PC-9 (cell line): Measurements from ENCODE around the gene AFF4. TPM values are rescaled to one million over a fixed set of nuclear protein-coding genes. Genes with fewer than 3 reads are reported as not detected.

Source experiments
- BruUV-seq: library from RNA; stranded (reverse); fragments of 400-500 nt; replicated peaks from 2 replicates; lab custom pipeline; 2021; lab: Mats Ljungman, UMichigan
- CTCF ChIA-PET: fragments of 300-600 bp; sonication (Branson Sonifier 250); formaldehyde crosslinking; loops from one replicate; lab custom pipeline; 2022; ENCODE audit warnings: antibody characterized with exemption; lab: Charles Lee
- POLR2A ChIA-PET: fragments of 300-600 bp; sonication (Branson Sonifier 250); formaldehyde crosslinking; loops from one replicate; lab custom pipeline; 2022; ENCODE audit warnings: antibody characterized with exemption; ENCODE audit not compliant: unreplicated experiment; lab: Charles Lee
- DNase-seq, 2 experiments: peaks; one replicate each; pipeline versions ENCODE4 v3.0.0 to v3.0.0-alpha.2; 2015 to 2022; ENCODE audit warnings: mixed read lengths in 1 of 2
- H2AFZ ChIP-seq: fragments of 200-600 bp; sonication (generic); 2 replicates; pipeline ENCODE4 v1.8.1; 2017; ENCODE audit warnings: antibody characterized with exemption
- H3F3A ChIP-seq: fragments of 200-600 bp; sonication (generic); 2 replicates; pipeline ENCODE4 v1.8.1; 2017; ENCODE audit warnings: antibody characterized with exemption, mild to moderate bottlenecking, low read depth; ENCODE audit not compliant: insufficient read depth
- H3K27ac ChIP-seq: fragments of 200-600 bp; sonication (generic); 2 replicates; pipeline ENCODE4 v1.6.1; 2016; ENCODE audit warnings: mixed run types
- H3K27me3 ChIP-seq: fragments of 200-600 bp; sonication (generic); 2 replicates; pipeline ENCODE4 v1.6.1; 2016; ENCODE audit warnings: low read depth, mixed run types; ENCODE audit not compliant: insufficient read depth
- H3K36me3 ChIP-seq: fragments of 200-600 bp; sonication (generic); 2 replicates; pipeline ENCODE4 v1.6.1; 2016; ENCODE audit warnings: low read depth, mixed run types
- H3K4me1 ChIP-seq: fragments of 200-600 bp; sonication (generic); replicated peaks from 2 replicates; pipeline ENCODE4 v1.6.1; 2016; ENCODE audit warnings: mixed run types; ENCODE audit not compliant: insufficient read depth
- H3K4me2 ChIP-seq: fragments of 200-600 bp; sonication (generic); 2 replicates; pipeline ENCODE4 v1.6.1; 2017; ENCODE audit warnings: mixed run types
- H3K4me3 ChIP-seq: fragments of 200-600 bp; sonication (generic); 2 replicates; pipeline ENCODE4 v1.6.1; 2016; ENCODE audit warnings: mixed run types
- H3K79me2 ChIP-seq: fragments of 200-600 bp; sonication (generic); 2 replicates; pipeline ENCODE4 v1.6.1; 2017; ENCODE audit warnings: low read depth, mixed run types
- H3K9me2 ChIP-seq: fragments of 200-600 bp; sonication (generic); 2 replicates; pipeline ENCODE4 v1.8.1; 2017; ENCODE audit warnings: mild to moderate bottlenecking; ENCODE audit not compliant: insufficient read depth
- H3K9me3 ChIP-seq: fragments of 200-600 bp; sonication (generic); 2 replicates; pipeline ENCODE4 v1.8.1; 2016; ENCODE audit warnings: low read depth; ENCODE audit not compliant: insufficient read depth
- H4K20me1 ChIP-seq: fragments of 200-600 bp; sonication (generic); 2 replicates; pipeline ENCODE4 v1.8.1; 2017; ENCODE audit not compliant: insufficient read depth
- EZH2 ChIP-seq: fragments of 200-600 bp; sonication (generic); IDR thresholded peaks from 2 replicates; pipeline ENCODE4 v1.8.0; 2017; ENCODE audit warnings: antibody characterized with exemption, low read depth
- intact Hi-C: fragments of 100-400 bp; cut with micrococcal nuclease; formaldehyde crosslinking; loops from one replicate; pipeline ENCODE4 v1.10.0; 2022; ENCODE audit not compliant: unreplicated experiment
- total RNA-seq: library from RNA; stranded (reverse); gene quantifications from 2 replicates; pipeline ENCODE4 v1.2.3, GENCODE V29; 2021
- TF ChIP-seq, protein P1 (sequence below): fragments of 200-600 bp; sonication (generic); conservative IDR thresholded peaks from 2 replicates; pipeline ENCODE4 v1.6.1; 2017; ENCODE audit warnings: mixed run types, antibody characterized with exemption, mild to moderate bottlenecking, moderate library complexity

The AFF4 gene
- total RNA-seq, 1 experiment from 2014 or later: 59.5 TPM

GRCh38 chr5:132971483-132972435 lies 8.3 kb upstream of the AFF4 start:
- intact Hi-C loops: no loop called here
- Histone ChIP-seq H3K36me3 (no peaks in the 10 kb centered on the region), H3K79me2 (no peaks in the 10 kb centered on the region), H3K9me2 (no peaks in the 10 kb centered on the region), H2AFZ (peak overlapping the region; percentile 65; the same call in 1 of the 2 replicates), H3F3A (peaks cover 5% of the 10 kb centered on the region; the same call in 1 of the 2 replicates), H3K4me2 (peak overlapping the region; percentile 59), H3K4me1 (peaks cover 11% of the 10 kb centered on the region), H3K4me3 (no peak overlapping the region; the same call in 1 of the 2 replicates), H3K27me3 (no peaks in the 10 kb centered on the region), H3K9me3 (no peaks in the 10 kb centered on the region), H3K27ac (peak overlapping the region; percentile 39), H4K20me1 (no peaks in the 10 kb centered on the region)
- CTCF ChIA-PET: interaction anchor here (0.7 kb wide), 1 partner anchor 53 kb away, joined by 7 read pairs; no protein-coding TSS in a partner anchor
- TF ChIP-seq EZH2: no peak
- TF ChIP-seq, protein P1, sequence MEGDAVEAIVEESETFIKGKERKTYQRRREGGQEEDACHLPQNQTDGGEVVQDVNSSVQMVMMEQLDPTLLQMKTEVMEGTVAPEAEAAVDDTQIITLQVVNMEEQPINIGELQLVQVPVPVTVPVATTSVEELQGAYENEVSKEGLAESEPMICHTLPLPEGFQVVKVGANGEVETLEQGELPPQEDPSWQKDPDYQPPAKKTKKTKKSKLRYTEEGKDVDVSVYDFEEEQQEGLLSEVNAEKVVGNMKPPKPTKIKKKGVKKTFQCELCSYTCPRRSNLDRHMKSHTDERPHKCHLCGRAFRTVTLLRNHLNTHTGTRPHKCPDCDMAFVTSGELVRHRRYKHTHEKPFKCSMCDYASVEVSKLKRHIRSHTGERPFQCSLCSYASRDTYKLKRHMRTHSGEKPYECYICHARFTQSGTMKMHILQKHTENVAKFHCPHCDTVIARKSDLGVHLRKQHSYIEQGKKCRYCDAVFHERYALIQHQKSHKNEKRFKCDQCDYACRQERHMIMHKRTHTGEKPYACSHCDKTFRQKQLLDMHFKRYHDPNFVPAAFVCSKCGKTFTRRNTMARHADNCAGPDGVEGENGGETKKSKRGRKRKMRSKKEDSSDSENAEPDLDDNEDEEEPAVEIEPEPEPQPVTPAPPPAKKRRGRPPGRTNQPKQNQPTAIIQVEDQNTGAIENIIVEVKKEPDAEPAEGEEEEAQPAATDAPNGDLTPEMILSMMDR: no peak
- TSS peak; percentile 91 for BruUV-seq
- DNase-seq: peak; percentile 34 to 58
- POLR2A ChIA-PET: no interaction called here

DNA sequence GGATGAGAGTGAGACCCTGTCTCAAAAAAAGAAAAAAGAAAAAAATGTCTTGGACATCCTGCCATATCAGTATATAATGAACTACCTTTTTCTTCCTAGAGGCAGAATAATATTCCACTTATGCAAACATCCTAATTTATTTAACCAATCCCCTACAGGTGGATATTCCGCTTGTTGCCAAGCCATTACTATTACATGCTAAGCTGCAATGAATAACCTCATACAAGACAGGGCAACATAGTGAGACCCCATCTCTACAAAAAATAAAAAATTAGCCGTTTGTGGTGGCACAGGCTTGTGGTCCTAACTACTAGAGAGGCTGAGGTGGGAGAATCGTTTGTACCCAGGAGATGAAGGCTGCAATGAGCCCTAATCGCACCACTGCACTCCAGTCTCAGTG lies 1.7 kb upstream of the AFF4 start:
- no peak overlapping the region for H3K27ac ChIP-seq
- POLR2A ChIA-PET: no interaction called here
- no peak overlapping the region for H3K4me3 ChIP-seq
- no peaks in the 10 kb centered on the region for H3K9me2 ChIP-seq
- H3F3A ChIP-seq: peaks cover 8% of the 10 kb centered on the region
- no TSS peak for BruUV-seq
- no peaks in the 10 kb centered on the region for H3K27me3 ChIP-seq
- intact Hi-C loops: no loop called here
- no peaks in the 10 kb centered on the region for H3K36me3 ChIP-seq
- H3K79me2 ChIP-seq: peaks cover 32% of the 10 kb centered on the region
- CTCF ChIA-PET: no interaction called here
- no peaks in the 10 kb centered on the region for H3K9me3 ChIP-seq
- H3K4me2 ChIP-seq: no peak overlapping the region
- H4K20me1 ChIP-seq: peaks cover 13% of the 10 kb centered on the region
- TF ChIP-seq EZH2: no peak
- TF ChIP-seq, protein P1: no peak
- H3K4me1 ChIP-seq: peaks cover 19% of the 10 kb centered on the region
- DNase-seq: no peak
- no peak overlapping the region for H2AFZ ChIP-seq

DNA sequence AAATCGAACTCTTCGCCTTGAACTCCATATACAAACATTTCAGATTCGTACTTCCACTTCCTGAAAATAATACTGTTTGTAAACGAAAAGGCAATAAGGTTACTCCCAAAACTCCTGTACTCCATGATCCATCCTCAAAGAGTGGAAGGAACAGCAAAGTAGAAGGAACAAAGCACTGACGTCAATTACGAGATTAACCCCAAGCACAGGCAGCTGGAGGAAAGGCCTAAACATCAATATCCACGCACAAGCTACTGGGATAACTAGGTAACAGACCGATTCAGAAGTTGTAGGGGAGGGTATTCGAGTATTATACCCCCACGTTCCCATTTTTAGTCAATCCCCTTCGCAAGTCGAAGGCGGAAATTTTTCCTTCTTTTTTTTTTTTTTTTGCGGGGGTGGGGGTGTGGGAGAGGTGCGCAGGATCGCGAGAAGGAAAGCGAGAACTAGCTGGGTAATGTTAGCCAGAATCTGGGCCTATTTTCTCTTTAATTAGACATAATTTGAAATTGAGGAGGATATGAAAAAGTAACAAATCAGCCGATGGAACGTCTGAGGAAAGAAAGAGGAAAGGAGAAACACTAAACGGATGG lies 909 bp downstream of the AFF4 start:
- Histone ChIP-seq H4K20me1 (peaks cover 38% of the 10 kb centered on the region), H3K79me2 (peaks cover 58% of the 10 kb centered on the region), H3K9me3 (no peaks in the 10 kb centered on the region), H3K27me3 (no peaks in the 10 kb centered on the region), H3K36me3 (no peaks in the 10 kb centered on the region), H3K4me1 (peaks cover 23% of the 10 kb centered on the region), H3K4me2 (peak overlapping the region; percentile 96), H3F3A (peaks cover 8% of the 10 kb centered on the region), H2AFZ (peak overlapping the region; percentile 92), H3K9me2 (no peaks in the 10 kb centered on the region), H3K27ac (peak overlapping the region; percentile 82), H3K4me3 (peak overlapping the region; percentile 80)
- BruUV-seq: TSS peak; percentile 52
- TF ChIP-seq, protein P1: no peak
- TF ChIP-seq EZH2: no peak
- peak; percentile 30 to 50 for DNase-seq
- ChIA-PET POLR2A (interaction anchor here (1.0 kb wide), 1 partner anchor 89 kb away, joined by 3 read pairs; the partner anchor contains the start of gene HSPA4), CTCF (no interaction called here)
- intact Hi-C loops: loop anchor here (2.0 kb wide), 2 partner anchors 64 to 88 kb away; partner anchors contain the start of gene ZCCHC10
